HG02610 (cell line): Measurements from ENCODE around the gene CAVIN4.

ENCODE experiments used
- ATAC-seq: cut with Tn5 transposase; IDR thresholded peaks from one replicate; pipeline ENCODE4 v1.9.1; 2021; ENCODE audit warnings: mild to moderate bottlenecking, moderate library complexity; ENCODE audit not compliant: unreplicated experiment

The CAVIN4 gene

GRCh38 chr9:100589582-100589981, 11.7 kb downstream of the CAVIN4 start:
- ATAC-seq: no peak

DNA sequence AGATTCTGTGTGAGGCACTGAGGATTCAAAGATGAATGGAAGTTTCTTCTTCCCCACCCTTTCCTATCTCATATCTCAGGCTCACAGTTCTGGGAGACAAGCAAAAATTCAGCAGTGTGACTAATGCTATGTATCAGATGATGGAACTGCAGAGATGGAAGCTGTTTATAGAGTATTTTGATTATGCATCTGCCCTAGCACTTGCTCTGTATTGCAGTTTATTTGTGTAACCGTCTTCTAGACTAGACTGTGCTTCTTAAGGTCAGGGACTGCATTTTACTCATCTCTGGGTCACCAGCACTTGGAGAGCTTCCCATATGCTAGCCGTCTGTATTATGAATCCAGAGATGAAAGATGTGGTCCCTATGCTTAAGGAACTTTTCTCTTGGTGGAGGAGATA, 12.6 kb downstream of the CAVIN4 start:
- no peak for ATAC-seq

DNA sequence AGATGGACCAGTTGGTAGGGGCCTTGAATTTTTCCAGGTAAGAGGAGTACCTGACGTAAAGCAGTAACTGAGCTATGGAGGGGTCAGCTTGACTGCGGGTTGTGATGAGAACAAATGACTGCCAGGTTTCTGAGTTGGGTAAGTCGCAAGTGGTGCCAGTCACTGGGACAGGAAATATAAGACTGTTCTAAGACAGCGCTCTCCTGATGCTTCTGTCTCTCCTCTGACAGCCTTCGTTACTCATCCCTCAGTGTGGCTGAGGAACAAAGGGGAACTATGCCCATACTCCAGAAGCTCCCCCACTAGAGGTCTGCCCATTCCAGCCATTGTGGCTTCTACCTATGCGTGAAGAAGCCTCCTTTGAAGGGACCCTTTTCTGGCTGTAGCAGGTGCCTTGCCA, 13.3 kb downstream of the CAVIN4 start:
- no peak for ATAC-seq

GRCh38 chr9:100591639-100592412, 13.9 kb downstream of the CAVIN4 start:
- ATAC-seq: no peak

- no peak for ATAC-seq
These were observed 17.7 kb downstream of the CAVIN4 start for GRCh38 chr9:100595391-100596199.

GRCh38 chr9:100597236-100597635, 19.4 kb downstream of the CAVIN4 start:
- ATAC-seq: no peak

DNA sequence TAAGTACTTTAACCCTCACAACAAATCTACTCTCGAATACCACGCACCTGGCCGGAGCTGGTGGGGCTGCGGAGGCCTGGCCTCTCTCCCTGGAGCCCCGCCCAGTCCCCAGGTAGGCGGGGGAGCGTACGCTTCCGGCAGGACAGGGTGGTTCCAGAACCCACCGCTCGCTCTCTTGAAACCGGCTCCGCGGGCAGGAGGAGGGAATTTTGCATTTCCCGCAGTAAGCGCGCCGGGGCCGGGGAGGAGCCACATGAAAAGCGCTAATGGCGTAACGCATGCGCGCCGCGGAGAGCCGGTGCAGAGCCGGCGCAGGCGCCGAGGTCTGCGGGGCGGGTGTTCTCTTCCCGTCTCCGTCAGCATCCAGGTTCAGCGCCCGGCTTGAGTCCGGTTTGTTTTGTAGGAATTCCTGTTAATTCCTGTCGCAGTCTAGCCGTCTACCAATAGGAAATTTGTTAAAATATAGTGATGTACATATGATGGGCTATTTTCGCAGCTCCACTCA, 20.8 kb downstream of the CAVIN4 start:
- ATAC-seq: peak; percentile 83

- ATAC-seq: no peak
These were observed 22.7 kb downstream of the CAVIN4 start for GRCh38 chr9:100600521-100601079.

DNA sequence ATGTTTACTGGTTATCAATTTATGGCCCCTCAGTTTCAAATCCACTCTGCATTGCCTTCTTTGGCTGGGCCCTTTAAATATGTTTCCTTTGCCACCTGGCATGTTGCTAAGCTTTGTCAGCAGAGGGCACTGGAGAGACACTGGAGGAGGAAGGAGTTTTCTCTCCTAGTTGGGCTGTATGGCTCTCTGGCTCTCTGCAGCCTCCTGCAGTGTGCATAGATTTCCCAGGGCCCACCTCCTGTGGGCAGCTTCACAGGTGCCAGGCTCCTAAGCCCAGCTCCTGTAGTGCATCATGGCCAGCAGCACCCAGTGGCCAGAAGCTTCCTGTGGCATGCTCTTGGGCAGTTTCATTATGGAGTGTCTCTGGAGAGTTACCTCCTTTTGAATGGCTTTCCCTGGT, 23.3 kb downstream of the CAVIN4 start:
- ATAC-seq: peak; percentile 45

- no peak for ATAC-seq
These were observed 24.5 kb downstream of the CAVIN4 start for GRCh38 chr9:100602342-100602801.

GRCh38 chr9:100605405-100605804, 27.5 kb downstream of the CAVIN4 start:
- no peak for ATAC-seq

GRCh38 chr9:100619194-100619593, 41.3 kb downstream of the CAVIN4 start:
- no peak for ATAC-seq

DNA sequence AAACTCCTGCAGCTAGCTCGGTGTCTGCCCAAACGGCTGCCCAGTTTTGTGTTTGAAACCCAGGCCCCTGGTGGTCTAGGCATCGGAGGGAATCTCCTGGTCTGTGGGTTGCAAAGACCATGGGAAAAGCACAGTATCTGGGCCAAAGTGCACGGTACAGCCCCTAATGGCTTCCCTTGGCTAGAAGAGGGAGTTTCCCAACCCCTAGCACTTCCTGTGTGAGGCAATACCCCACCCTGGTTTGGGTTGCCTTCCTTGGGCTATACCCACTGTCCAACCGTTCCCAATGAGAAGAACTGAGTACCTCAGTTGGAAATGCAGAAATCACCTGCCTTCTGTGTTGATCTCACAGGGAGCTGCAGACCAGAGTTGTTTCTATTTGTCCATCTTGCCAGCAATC, 41.8 kb downstream of the CAVIN4 start:
- peak; percentile 81 for ATAC-seq

GRCh38 chr9:100623969-100624368, 46.1 kb downstream of the CAVIN4 start:
- ATAC-seq: no peak

DNA sequence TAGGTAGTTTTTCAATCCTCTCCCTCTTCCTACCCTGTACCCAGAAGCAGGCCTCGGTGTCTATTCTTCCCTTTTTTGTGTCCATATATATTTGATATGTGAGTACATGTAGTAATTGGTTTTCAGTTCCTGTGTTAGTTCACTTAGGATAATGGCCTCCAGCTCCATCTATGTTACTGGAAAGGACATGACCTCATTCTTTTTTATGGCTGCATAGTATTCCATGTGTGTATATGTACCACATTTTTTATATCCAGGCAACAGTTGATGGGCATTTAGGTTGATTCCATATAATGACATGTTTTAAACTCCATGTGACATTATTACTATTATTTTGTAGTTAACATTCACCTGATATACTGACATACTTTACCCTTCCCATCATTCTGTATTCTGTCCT, 49.1 kb downstream of the CAVIN4 start:
- no peak for ATAC-seq

- no peak for ATAC-seq
These were observed 59.9 kb downstream of the CAVIN4 start for GRCh38 chr9:100637787-100638186.
